ENCODE data around the gene CNNM2.

GRCh38 chr10:103079100-103079499 is 161.0 kb downstream of the CNNM2 start:
- TF ChIP-seq, protein P1, sequence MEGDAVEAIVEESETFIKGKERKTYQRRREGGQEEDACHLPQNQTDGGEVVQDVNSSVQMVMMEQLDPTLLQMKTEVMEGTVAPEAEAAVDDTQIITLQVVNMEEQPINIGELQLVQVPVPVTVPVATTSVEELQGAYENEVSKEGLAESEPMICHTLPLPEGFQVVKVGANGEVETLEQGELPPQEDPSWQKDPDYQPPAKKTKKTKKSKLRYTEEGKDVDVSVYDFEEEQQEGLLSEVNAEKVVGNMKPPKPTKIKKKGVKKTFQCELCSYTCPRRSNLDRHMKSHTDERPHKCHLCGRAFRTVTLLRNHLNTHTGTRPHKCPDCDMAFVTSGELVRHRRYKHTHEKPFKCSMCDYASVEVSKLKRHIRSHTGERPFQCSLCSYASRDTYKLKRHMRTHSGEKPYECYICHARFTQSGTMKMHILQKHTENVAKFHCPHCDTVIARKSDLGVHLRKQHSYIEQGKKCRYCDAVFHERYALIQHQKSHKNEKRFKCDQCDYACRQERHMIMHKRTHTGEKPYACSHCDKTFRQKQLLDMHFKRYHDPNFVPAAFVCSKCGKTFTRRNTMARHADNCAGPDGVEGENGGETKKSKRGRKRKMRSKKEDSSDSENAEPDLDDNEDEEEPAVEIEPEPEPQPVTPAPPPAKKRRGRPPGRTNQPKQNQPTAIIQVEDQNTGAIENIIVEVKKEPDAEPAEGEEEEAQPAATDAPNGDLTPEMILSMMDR (IDR thresholded peaks at IDR 0.05), result no peak
- no peak for TF ChIP-seq EZH2 (IDR thresholded peaks at IDR 0.05; ENCODE audit: borderline replicate concordance, insufficient read depth, low read depth, low read length, poor library complexity, severe bottlenecking)
